Activated gamma-delta T cell (primary cell): ENCODE measurements around the gene PPRC1.
"Not testable (repeated sequence)": the region's sequence is repeated elsewhere in the genome, so short reads cannot be mapped to it uniquely, and the experiment has no call there.

Experiments
- DNase-seq: peaks from one replicate; lab custom pipeline; 2025; lab: John Stamatoyannopoulos, UW

The PPRC1 gene

DNA sequence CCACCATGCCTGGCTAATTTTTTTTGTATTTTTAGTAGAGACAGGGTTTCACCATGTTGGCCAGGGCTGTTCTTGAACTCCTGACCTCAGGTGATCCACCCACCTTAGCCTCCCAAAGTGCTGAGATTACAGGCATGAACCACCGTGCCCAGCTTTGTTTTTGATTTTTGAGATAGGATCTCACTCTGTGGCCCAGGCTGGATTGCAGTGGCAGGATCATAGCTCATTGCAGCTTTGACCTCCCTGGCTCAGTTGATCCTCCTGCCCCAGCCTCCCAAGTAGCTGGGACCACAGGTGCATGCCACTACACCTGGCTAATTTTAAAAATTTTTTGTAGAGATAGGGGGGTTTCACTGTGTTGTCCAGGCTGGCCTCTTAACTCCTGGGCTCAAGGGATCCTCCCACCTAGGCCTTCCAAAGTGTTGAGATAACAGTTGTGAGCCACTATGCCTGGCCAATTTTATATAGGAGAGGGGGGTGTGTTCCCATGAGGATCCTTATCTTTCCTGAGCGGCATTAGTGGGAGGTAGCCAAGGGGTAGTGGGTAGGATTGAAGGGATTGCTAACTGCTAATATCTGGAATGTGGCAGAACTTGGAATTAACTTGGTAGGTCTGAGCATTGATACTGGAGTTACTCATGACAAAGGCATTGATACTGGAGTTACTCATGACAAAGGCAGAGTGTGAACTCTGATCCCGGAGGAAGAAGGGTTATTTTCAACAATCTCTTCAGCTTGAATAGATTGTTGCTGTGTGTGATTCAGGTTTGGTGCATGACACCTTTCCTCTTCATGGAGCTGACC lies 18.3 kb downstream of the PPRC1 start:
- DNase-seq = no peak

DNA sequence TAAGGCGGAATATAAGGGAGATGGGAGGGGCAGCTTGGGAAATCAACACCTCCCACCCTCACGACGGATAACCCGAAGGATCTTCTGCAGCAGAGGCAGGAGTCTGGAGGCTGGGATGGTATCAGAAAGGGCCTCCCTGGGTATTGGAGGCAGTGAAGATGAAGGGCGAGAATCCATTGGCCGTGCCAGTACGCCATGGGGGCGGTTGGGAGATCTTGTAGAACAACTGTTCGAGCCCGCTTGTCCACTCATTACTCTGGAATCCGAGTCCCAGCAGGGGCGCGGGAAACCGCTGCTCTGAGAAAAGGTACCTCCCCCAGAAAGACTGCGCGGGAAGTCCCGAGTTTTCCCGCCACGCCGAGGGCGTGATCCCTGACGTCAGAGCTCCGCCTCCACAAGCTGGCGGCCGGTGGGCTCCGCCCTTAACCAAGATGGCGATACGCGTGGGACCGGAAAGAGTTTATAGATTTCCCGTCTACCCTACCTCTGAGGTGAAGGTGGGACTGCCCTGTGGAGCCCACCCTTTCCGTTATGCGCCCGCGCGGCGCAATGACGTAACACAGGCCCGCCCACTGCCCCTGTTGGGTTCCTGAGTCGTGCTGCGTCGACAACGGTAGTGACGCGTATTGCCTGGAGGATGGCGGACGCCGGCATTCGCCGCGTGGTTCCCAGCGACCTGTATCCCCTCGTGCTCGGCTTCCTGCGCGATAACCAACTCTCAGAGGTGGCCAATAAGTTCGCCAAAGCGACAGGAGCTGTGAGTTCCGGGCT lies 19.1 kb downstream of the PPRC1 start, which contains the start of gene NOLC1:
NOLC1 (plus strand) TSS at position 616 of the 771 bp plus-strand sequence; CDS start at position 638, 22 bp downstream.
- peak; percentile 100 for DNase-seq

GRCh38 chr10:102152545-102152890 lies 19.7 kb downstream of the PPRC1 start:
- no peak for DNase-seq

- no peak for DNase-seq
Measured at GRCh38 chr10:102153093-102153620, 20.3 kb downstream of the PPRC1 start.

DNA sequence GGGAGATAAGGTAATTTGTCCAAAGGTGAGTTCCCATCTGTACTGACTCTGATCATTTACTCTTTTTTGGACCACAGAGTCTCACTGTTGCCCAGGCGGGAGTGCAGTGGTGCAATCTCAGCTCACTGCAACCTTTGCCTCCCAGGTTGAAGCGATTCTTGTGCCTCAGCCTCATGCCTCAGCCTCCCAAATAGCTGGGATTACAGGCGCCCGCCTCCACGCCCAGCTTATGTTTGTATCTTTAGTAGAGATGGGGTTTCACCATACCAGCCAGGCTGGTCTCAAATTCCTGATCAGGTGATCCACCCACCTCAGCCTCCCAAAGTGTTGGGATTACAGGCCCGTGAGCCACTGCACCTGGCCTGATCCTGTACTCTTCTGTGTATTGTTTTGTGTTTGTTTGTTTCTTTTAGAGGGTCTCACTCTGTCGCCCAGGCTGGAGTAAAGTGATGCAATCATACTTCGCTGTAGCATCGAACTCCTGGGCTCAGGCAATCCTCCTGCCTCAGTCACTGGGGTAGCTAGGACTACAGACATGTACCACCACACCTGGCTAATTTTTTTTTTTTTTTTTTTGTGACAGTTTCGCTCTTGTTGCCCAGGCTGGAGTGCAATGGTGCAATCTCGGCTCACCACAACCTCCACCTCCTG lies 21.8 kb downstream of the PPRC1 start:
- no peak for DNase-seq

DNA sequence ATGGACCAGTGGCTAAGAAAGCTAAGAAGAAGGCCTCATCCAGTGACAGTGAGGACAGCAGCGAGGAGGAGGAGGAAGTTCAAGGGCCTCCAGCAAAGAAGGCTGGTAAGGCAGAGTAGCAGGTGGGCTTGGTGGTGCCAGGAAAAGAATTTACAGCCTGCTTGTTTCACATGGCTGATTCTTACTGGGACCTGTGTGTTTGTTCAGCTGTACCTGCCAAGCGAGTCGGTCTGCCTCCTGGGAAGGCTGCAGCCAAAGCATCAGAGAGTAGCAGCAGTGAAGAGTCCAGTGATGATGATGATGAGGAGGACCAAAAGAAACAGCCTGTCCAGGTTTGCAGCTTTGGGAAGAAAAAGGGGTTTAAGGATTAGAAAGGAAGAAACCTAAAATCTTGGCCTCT lies 24.4 kb downstream of the PPRC1 start:
- DNase-seq = no peak

DNA sequence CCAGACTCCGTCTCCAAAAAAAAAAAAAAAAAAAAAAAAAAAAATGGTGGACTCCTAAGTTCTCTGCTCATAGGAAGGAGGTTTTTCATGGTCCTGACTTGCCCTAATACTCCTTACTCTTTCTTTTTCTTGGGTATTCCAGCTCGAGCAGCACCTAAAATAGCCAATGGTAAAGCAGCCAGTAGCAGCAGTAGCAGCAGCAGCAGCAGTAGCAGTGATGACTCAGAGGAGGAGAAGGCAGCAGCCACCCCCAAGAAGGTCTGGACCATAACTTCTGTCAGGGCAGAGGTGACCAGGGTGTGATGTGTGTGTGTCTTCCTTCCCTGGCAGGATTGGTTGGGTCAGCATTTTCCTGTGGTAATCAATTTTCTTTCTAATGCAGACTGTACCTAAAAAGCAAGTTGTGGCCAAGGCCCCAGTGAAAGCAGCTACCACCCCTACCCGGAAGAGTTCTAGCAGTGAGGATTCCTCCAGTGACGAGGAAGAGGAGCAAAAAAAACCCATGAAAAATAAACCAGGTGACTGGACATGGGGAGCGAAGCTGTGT lies 26.3 kb downstream of the PPRC1 start:
- no peak for DNase-seq

DNA sequence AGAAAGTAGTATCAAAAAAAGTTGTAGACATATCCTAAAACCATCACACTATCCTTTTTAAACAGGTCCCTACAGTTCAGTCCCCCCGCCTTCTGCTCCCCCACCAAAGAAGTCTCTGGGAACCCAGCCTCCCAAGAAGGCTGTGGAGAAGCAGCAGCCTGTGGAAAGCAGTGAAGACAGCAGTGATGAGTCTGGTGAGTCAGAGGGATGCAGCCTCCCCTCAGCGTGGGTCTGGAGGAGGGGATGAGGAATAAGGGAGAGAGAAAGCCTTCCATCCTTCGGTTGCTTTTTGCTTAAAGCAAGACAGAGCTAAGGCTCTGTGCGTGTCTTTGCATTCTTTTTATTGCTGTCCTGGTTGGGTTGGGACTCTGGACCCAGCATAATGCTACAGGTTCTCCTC lies 27.0 kb downstream of the PPRC1 start:
- no peak for DNase-seq

DNA sequence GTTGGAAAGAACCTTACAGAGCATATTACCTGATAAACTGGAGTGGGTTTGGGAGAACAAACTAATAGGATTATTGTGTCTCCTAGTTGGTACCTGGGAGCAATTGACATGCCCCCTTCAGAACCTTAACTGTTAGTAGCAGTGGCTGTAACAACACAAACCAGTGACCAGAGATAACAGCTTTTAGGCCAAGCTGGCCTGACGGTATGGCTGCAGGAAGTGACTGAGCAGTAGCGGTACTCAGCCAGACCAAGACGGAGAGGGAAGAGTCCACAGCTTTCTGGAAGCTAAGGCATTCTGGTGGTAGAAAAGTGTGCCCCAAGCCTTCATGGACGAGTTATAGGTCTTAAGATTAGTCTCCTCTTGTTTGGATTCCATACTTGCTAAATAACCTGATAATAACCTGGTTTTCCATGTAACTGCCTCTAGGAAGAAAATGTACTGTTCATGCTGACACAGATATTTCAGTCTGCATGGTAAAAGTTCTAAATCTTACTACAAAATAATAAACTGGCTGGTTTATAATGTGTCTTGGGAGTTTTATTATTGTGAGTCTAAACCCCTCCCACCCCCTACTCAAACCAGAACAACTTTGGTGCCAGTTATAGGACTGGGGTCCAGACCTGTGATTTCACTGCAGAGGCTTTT lies 30.6 kb downstream of the PPRC1 start:
- DNase-seq = no peak

GRCh38 chr10:102167861-102168260 lies 35.0 kb downstream of the PPRC1 start:
- DNase-seq = no peak

DNA sequence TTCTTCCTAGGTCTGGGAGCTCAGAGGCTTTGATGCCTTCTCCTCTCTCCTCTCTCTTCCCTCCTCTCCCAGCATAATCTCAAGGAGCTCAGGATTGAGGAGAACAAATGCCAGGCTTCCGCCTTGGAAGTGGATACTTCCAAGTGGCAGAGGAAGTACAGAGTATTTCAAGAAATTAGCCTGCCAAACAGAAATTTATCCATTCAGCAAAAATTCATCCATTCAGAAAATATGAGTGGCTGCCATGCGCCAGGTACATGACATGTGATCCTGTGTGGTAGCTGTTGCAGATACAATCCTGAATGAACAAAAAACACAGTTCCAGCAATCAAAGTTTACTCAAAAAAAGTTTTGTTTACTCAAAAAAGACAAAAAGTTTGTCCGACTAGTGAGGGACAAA lies 37.8 kb downstream of the PPRC1 start:
- no peak for DNase-seq

DNA sequence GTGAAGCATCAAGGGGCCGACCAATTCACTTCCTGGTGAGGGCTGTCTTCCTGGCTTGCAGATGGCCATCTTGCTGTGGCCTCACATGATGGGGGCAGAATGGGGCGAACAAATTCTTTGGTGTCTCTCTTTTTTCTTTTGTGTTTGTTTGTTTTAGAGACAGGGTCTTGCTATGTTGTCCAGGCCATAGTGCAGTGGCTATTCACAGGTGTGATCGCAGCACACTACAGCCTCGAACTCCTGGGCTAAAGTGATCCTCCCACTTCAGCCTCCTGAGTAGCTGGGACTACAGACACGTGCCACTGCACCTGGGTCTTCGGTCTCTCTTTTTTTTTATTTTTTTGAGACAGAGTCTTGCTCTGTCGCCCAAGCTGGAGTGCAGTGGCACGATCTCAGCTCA lies 39.4 kb downstream of the PPRC1 start:
- no peak for DNase-seq

- no peak for DNase-seq
Measured at GRCh38 chr10:102175415-102175814, 42.6 kb downstream of the PPRC1 start.

- DNase-seq = no peak
Measured at GRCh38 chr10:102184606-102185005, 51.8 kb downstream of the PPRC1 start.

- no peak for DNase-seq
Measured at GRCh38 chr10:102185272-102185671, 52.4 kb downstream of the PPRC1 start.

DNA sequence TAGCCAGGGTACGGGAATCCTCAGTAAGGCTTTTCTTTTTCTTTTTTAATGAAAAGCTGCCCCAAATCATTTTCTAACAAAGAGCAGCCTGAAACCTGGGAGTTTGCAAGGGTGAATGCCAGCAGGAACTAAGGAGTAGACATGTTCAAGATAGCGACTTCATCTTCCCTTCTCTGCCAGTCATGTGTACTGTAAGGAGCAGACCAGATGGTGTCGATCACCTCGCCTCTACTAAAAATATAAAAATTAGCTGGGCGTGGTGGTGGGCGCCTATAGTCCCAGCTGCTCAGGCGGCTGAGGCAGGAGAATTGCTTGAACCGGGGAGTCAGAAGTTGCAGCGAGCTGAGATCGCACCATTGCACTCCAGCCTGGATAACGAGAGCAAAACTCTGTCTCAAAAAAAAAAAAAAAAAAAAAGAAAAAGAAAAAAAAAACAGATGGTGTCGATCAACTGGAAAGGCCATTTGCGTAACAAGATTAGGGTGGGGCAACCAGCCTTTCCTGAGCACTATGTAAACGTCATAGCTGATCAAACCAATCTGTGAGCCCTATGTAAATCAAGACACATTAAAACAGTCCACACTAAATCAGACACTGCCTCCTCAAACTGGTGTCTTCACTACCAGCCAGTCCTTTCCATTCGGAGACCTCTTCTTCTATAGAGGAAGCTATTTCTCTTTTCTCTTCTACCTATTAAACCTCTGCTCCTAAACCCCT lies 53.1 kb downstream of the PPRC1 start:
- no peak for DNase-seq

DNA sequence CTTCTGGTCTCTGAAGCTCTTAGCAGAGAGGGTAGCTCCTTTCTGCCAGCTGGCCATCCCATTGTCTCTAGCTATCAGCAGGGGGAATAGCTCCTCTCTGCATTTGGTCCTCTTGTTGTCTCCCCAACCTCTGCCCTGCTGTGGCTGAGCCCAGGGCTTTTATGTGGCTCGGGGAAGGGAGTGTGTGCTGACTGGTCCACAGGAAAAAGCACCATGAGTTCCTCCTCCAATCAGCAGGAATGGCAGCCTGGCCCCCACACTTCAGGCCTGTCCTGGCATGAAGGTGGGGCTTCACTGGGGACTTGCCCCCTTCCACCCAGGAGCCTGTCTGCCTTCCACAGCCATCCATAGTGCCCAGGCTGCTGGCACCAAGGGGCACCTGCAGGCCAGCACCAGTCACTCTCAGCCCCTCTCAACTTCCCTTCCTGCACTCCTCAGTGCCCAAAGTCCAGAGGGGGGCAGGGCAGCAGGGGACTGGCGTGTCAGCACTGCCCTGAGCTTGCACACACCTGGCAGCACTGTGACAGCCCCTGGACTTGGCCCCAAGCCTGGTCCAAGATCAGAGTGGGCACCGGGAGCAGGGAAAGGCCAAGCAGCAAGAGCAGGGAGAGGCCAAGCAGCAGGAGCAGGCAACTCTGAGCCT lies 55.6 kb downstream of the PPRC1 start:
- no peak for DNase-seq

- DNase-seq = not testable (repeated sequence)
Measured at GRCh38 chr10:102188941-102189898, 56.4 kb downstream of the PPRC1 start.

GRCh38 chr10:102191956-102192355 lies 59.1 kb downstream of the PPRC1 start:
- no peak for DNase-seq
